ENCODE measurements around the gene BBS9. TPM values are rescaled to one million over a fixed set of nuclear protein-coding genes. Genes with fewer than 3 reads are reported as not detected.

Gene BBS9
- total RNA-seq, 1 experiment from 2014 or later: 4.7 TPM

DNA sequence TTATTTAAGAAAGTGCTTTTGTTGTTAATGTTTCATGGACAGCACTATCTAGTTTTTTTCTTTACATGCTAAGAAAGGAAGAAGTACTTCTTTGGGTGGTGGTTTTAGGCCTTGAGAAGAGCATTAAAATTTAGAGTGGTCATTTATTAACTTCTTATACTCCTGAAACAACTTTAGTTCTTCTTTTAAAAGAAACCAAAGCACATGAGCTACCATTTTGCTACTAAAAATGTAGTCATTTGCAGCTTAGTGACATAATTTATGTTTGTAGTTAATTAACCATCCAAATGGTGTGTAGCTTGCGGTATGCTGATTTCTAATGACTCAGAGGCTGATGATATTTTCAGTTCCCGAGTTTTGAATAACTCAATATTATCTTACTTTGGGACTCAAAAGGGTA, 207.5 kb downstream of the BBS9 start:
- TF ChIP-seq, protein P1, sequence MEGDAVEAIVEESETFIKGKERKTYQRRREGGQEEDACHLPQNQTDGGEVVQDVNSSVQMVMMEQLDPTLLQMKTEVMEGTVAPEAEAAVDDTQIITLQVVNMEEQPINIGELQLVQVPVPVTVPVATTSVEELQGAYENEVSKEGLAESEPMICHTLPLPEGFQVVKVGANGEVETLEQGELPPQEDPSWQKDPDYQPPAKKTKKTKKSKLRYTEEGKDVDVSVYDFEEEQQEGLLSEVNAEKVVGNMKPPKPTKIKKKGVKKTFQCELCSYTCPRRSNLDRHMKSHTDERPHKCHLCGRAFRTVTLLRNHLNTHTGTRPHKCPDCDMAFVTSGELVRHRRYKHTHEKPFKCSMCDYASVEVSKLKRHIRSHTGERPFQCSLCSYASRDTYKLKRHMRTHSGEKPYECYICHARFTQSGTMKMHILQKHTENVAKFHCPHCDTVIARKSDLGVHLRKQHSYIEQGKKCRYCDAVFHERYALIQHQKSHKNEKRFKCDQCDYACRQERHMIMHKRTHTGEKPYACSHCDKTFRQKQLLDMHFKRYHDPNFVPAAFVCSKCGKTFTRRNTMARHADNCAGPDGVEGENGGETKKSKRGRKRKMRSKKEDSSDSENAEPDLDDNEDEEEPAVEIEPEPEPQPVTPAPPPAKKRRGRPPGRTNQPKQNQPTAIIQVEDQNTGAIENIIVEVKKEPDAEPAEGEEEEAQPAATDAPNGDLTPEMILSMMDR (IDR thresholded peaks at IDR 0.05; ENCODE audit: insufficient read depth in 1 of 2, low read depth in 1 of 2, low read length in 1 of 2, severe bottlenecking in 1 of 2, unreplicated experiment in 1 of 2): no peak
- Mint-ChIP-seq H3K4me1 (ENCODE audit: low read depth, unreplicated experiment) (no peaks in the 10 kb centered on the region), H3K4me3 (ENCODE audit: unreplicated experiment) (no peak overlapping the region), H3K9me3 (ENCODE audit: unreplicated experiment) (no peaks in the 10 kb centered on the region), H3K36me3 (ENCODE audit: insufficient read depth, unreplicated experiment) (no peaks in the 10 kb centered on the region), H3K27me3 (ENCODE audit: insufficient read depth, unreplicated experiment) (peaks cover 8% of the 10 kb centered on the region), H3K27ac (ENCODE audit: unreplicated experiment) (no peak overlapping the region)
- Histone ChIP-seq H3K36me3 (ENCODE audit: control insufficient read depth, insufficient read depth, low read length) (no peaks in the 10 kb centered on the region), H3K4me1 (no peaks in the 10 kb centered on the region), H3K9me3 (no peaks in the 10 kb centered on the region), H3K27me3 (replicated peaks; ENCODE audit: control insufficient read depth, insufficient read depth, low read length) (no peaks in the 10 kb centered on the region; the same call in 1 of the 2 replicates), H3K4me3 (ENCODE audit: low read depth, low read length) (no peak overlapping the region)
- intact Hi-C loops (cut with micrococcal nuclease; ENCODE audit: unreplicated experiment): no loop called here
- no TSS peak for BruUV-seq (replicated peaks)
- CTCF ChIA-PET: no interaction called here
- DNase-seq: no peak
- POLR2A ChIA-PET: no interaction called here

DNA sequence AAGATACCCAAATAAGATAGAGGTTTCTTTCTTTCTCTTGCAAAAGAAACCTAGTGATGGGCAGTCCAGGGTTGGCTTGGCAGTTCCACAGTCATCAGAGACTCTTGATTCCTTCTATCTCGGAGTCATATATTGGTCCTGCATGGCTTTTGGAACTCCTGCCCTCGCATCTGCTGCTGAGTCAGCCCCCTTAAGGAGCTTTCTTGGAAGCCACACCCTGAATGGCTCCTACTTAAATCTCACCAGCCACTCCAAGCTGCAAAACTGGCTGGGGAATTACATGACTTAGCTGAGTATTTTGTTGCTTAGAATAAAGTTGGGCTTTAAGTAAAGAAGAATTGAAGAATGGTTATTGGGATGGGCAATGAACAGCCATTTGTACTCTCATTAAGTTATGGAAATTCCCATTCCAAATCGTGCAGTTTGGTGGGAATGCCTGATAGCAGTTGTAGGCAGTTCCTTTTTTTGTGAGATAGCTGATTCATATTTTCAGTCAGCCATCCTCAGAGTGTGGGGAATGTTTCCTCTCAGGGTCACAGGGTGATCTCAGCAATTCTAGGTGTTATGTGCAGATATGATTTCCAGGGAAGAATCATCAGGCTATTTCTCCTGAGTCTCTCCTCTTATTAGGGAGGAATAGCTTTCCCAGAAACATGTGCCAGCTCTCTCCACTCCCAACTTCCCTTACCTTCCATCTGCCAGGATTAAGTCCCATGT, 209.9 kb downstream of the BBS9 start:
- intact Hi-C loops (cut with micrococcal nuclease; ENCODE audit: unreplicated experiment): no loop called here
- H3K36me3 Mint-ChIP-seq (ENCODE audit: insufficient read depth, unreplicated experiment): no peaks in the 10 kb centered on the region

DNA sequence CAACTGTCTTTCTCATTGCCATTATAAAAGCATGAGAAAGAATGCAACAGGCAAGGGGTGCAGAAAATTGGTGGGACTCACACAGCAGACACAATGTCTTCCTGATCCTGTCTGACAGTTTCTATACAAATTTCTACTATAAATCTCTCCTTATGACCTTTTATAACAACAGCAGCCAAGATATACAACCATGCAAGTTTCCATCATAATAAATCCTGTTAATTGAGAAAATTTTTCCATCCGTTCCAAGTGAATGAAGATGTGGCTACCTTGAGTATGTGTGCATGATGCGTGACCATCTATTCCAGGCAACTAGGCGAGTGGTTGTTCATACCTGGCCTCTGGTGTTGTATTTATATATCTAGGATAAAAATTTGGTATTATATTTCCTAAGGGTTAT, 216.7 kb downstream of the BBS9 start:
- DNase-seq: no peak

More for the DNA sequence above, 209.9 kb downstream of the BBS9 start:
- ChIA-PET CTCF (no interaction called here), POLR2A (no interaction called here)
- Mint-ChIP-seq H3K27me3 (ENCODE audit: insufficient read depth, unreplicated experiment) (peaks cover 4% of the 10 kb centered on the region), H3K4me3 (ENCODE audit: unreplicated experiment) (no peak overlapping the region), H3K9me3 (ENCODE audit: unreplicated experiment) (no peaks in the 10 kb centered on the region), H3K27ac (ENCODE audit: unreplicated experiment) (no peak overlapping the region), H3K4me1 (ENCODE audit: low read depth, unreplicated experiment) (no peaks in the 10 kb centered on the region)
- Histone ChIP-seq H3K27me3 (replicated peaks; ENCODE audit: control insufficient read depth, insufficient read depth, low read length) (no peaks in the 10 kb centered on the region; the same call in 1 of the 2 replicates), H3K36me3 (ENCODE audit: control insufficient read depth, insufficient read depth, low read length) (no peaks in the 10 kb centered on the region), H3K9me3 (no peaks in the 10 kb centered on the region), H3K4me3 (ENCODE audit: low read depth, low read length) (no peak overlapping the region), H3K4me1 (no peaks in the 10 kb centered on the region)
- BruUV-seq (replicated peaks): no TSS peak
- TF ChIP-seq, protein P1 (IDR thresholded peaks at IDR 0.05; ENCODE audit: insufficient read depth in 1 of 2, low read depth in 1 of 2, low read length in 1 of 2, severe bottlenecking in 1 of 2, unreplicated experiment in 1 of 2): no peak
- no peak for DNase-seq

More for the DNA sequence above, 216.7 kb downstream of the BBS9 start:
- no peak overlapping the region for H3K4me3 Mint-ChIP-seq (ENCODE audit: unreplicated experiment)
- Histone ChIP-seq H3K9me3 (no peaks in the 10 kb centered on the region), H3K4me1 (no peaks in the 10 kb centered on the region), H3K4me3 (ENCODE audit: low read depth, low read length) (no peak overlapping the region), H3K27me3 (replicated peaks; ENCODE audit: control insufficient read depth, insufficient read depth, low read length) (no peaks in the 10 kb centered on the region), H3K36me3 (ENCODE audit: control insufficient read depth, insufficient read depth, low read length) (no peaks in the 10 kb centered on the region)
- TF ChIP-seq, protein P1 (IDR thresholded peaks at IDR 0.05; ENCODE audit: insufficient read depth in 1 of 2, low read depth in 1 of 2, low read length in 1 of 2, severe bottlenecking in 1 of 2, unreplicated experiment in 1 of 2): no peak
- H3K4me1 Mint-ChIP-seq (ENCODE audit: low read depth, unreplicated experiment): no peaks in the 10 kb centered on the region
- H3K27me3 Mint-ChIP-seq (ENCODE audit: insufficient read depth, unreplicated experiment): no peaks in the 10 kb centered on the region
- intact Hi-C loops (cut with micrococcal nuclease; ENCODE audit: unreplicated experiment): no loop called here
- CTCF ChIA-PET: no interaction called here
- H3K36me3 Mint-ChIP-seq (ENCODE audit: insufficient read depth, unreplicated experiment): no peaks in the 10 kb centered on the region
- H3K9me3 Mint-ChIP-seq (ENCODE audit: unreplicated experiment): no peaks in the 10 kb centered on the region
- POLR2A ChIA-PET: no interaction called here
- BruUV-seq (replicated peaks): no TSS peak
- H3K27ac Mint-ChIP-seq (ENCODE audit: unreplicated experiment): no peak overlapping the region
